RPMI8226 (cell line): ENCODE results near the gene DCLK2.

Experiments used
- DNase-seq: peaks from one replicate; pipeline ENCODE4 v3.0.0-alpha.2; 2015

The DCLK2 gene

GRCh38 chr4:150248181-150248580 is 169.9 kb downstream of the DCLK2 start:
- no peak for DNase-seq

GRCh38 chr4:150250293-150250997 is 172.2 kb downstream of the DCLK2 start:
- no peak for DNase-seq

GRCh38 chr4:150250998-150251651 is 172.9 kb downstream of the DCLK2 start:
- no peak for DNase-seq

- no peak for DNase-seq
Observed at GRCh38 chr4:150251752-150252190, 173.5 kb downstream of the DCLK2 start.

GRCh38 chr4:150252306-150252705 is 174.1 kb downstream of the DCLK2 start:
- DNase-seq, result no peak

GRCh38 chr4:150252741-150253140 is 174.5 kb downstream of the DCLK2 start:
- DNase-seq, result no peak

GRCh38 chr4:150253416-150253815 is 175.2 kb downstream of the DCLK2 start:
- DNase-seq, result no peak

GRCh38 chr4:150253965-150254630 is 175.9 kb downstream of the DCLK2 start:
- no peak for DNase-seq

- DNase-seq, result no peak
Observed at GRCh38 chr4:150255610-150256224, 177.5 kb downstream of the DCLK2 start.

GRCh38 chr4:150256225-150256620 is 178.0 kb downstream of the DCLK2 start:
- DNase-seq, result no peak

GRCh38 chr4:150256841-150257730 is 178.8 kb downstream of the DCLK2 start:
- no peak for DNase-seq

GRCh38 chr4:150258569-150258968 is 180.3 kb downstream of the DCLK2 start:
- no peak for DNase-seq

- DNase-seq, result no peak
Observed at GRCh38 chr4:150259861-150260567, 181.8 kb downstream of the DCLK2 start.

GRCh38 chr4:150261571-150261970 is 183.3 kb downstream of the DCLK2 start:
- no peak for DNase-seq

- no peak for DNase-seq
Observed at GRCh38 chr4:150262611-150263010, 184.4 kb downstream of the DCLK2 start.

- no peak for DNase-seq
Observed at GRCh38 chr4:150264595-150265161, 186.4 kb downstream of the DCLK2 start.

GRCh38 chr4:150265806-150266205 is 187.6 kb downstream of the DCLK2 start:
- no peak for DNase-seq

- DNase-seq, result no peak
Observed at GRCh38 chr4:150268444-150268843, 190.2 kb downstream of the DCLK2 start.

- no peak for DNase-seq
Observed at GRCh38 chr4:150278206-150278605, 200.0 kb downstream of the DCLK2 start.

GRCh38 chr4:150280081-150280895 is 202.0 kb downstream of the DCLK2 start:
- no peak for DNase-seq

- no peak for DNase-seq
Observed at GRCh38 chr4:150280975-150281374, 202.7 kb downstream of the DCLK2 start.
